22Rv1 (cell line): ENCODE results near the gene KIF2C.

Experiments used
- CTCF ChIP-seq: fragments of 450-650 bp; IDR thresholded peaks from 2 replicates; pipeline ENCODE4 v1.5.1; 2017; ENCODE audit warnings: mild to moderate bottlenecking
- ZFX ChIP-seq: fragments of 450-650 bp; IDR thresholded peaks from 2 replicates; pipeline ENCODE4 v1.6.1; 2017; ENCODE audit warnings: antibody characterized with exemption, borderline replicate concordance

- TF ChIP-seq CTCF = no peak
- TF ChIP-seq ZFX = no peak
Observed at GRCh38 chr1:44786841-44787426, 47.3 kb downstream of the KIF2C start.
